B cell (primary cell): Measurements from ENCODE around the gene NIBAN1. TPM values are rescaled to one million over a fixed set of nuclear protein-coding genes. Genes with fewer than 3 reads are reported as not detected.

Experiments used
- ATAC-seq: fragments of 200-7000 bp; cut with Tn5 transposase; one replicate; pipeline ENCODE4 v1.10.0; 2021; ENCODE audit warnings: low read depth, mild to moderate bottlenecking, moderate number of reproducible peaks, moderate library complexity
- CTCF ChIA-PET: fragments of 350-600 bp; sonication (Branson Sonifier 250); formaldehyde crosslinking; loops from one replicate; lab custom pipeline; 2021; ENCODE audit warnings: antibody characterized with exemption, inconsistent platforms; lab: Charles Lee
- POLR2A ChIA-PET: fragments of 350-600 bp; sonication (Branson Sonifier 250); formaldehyde crosslinking; loops from one replicate; lab custom pipeline; 2021; ENCODE audit warnings: antibody characterized with exemption; lab: Charles Lee
- DNase-seq: peaks from one replicate; pipeline ENCODE4 v3.0.0; 2013
- H2AFZ ChIP-seq: 2 replicates; pipeline ENCODE4 v1.6.1; 2012; ENCODE audit warnings: mild to moderate bottlenecking, low read depth, low read length; ENCODE audit not compliant: insufficient read depth, poor library complexity, severe bottlenecking
- H3K27ac ChIP-seq, 2 donors: 1 replicate in 1 of 2; 2 replicates in 1 of 2; pipeline ENCODE4 v1.5.1; 2012 to 2013; ENCODE audit warnings: low read length in 2 of 2, mild to moderate bottlenecking in 2 of 2, moderate library complexity in 1 of 2
- H3K27me3 ChIP-seq, 4 experiments: fragments of 200-600 bp in 1 of 4; sonication (generic) in 1 of 4; replicated peaks in 1 of 4; 1 replicate in 2 of 4; 2 replicates in 2 of 4; pipeline versions ENCODE4 v1.6.1 to v1.7.0; 2013 to 2016; ENCODE audit warnings: low read length in 3 of 4, mild to moderate bottlenecking in 2 of 4, mixed read lengths in 1 of 4, moderate library complexity in 1 of 4; ENCODE audit not compliant: insufficient read depth in 4 of 4, control insufficient read depth in 3 of 4; ENCODE audit errors: control extremely low read depth in 1 of 4
- H3K36me3 ChIP-seq, 2 experiments: replicated peaks in 1 of 2; 1 replicate in 1 of 2; 2 replicates in 1 of 2; pipeline versions ENCODE4 v1.6.1 to v1.7.1; 2013; ENCODE audit warnings: low read length in 1 of 2; ENCODE audit not compliant: insufficient read depth in 2 of 2, control insufficient read depth in 1 of 2; ENCODE audit errors: control extremely low read depth in 1 of 2, extremely low read depth in 1 of 2
- H3K4me1 ChIP-seq, 2 donors: fragments of 200-600 bp in 1 of 2; sonication (generic) in 1 of 2; 1 replicate in 1 of 2; 2 replicates in 1 of 2; pipeline versions ENCODE4 v1.5.1 to v1.6.1; 2013 to 2017; ENCODE audit warnings: low read length in 2 of 2; ENCODE audit not compliant: control insufficient read depth in 2 of 2, insufficient read depth in 2 of 2
- H3K4me2 ChIP-seq: replicated peaks from 2 replicates; pipeline ENCODE3; 2012; ENCODE audit warnings: mild to moderate bottlenecking, low read depth, low read length; ENCODE audit not compliant: poor library complexity, severe bottlenecking
- H3K4me3 ChIP-seq, 5 experiments: fragments of 200-600 bp in 1 of 5; sonication (generic) in 1 of 5; 1 replicate in 3 of 5; 2 replicates in 2 of 5; pipeline versions ENCODE4 v1.5.1 to v1.7.0; 2011 to 2016; ENCODE audit warnings: low read length in 4 of 5, mild to moderate bottlenecking in 4 of 5, low read depth in 2 of 5, control low read depth in 1 of 5, moderate library complexity in 1 of 5; ENCODE audit not compliant: insufficient read depth in 1 of 5; ENCODE audit errors: control extremely low read depth in 1 of 5, extremely low read depth in 1 of 5
- H3K79me2 ChIP-seq: fragments of 200-600 bp; sonication (generic); one replicate; pipeline ENCODE4 v1.6.0; 2016; ENCODE audit warnings: low read length; ENCODE audit not compliant: control insufficient read depth, insufficient read depth
- H3K9ac ChIP-seq: fragments of 200-600 bp; sonication (generic); 2 replicates; pipeline ENCODE4 v1.6.1; 2017; ENCODE audit warnings: mild to moderate bottlenecking, low read length, moderate library complexity
- H3K9me3 ChIP-seq, 3 donors: one replicate each; pipeline versions ENCODE4 v1.6.1 to v1.7.1; 2013; ENCODE audit warnings: low read length in 2 of 3; ENCODE audit not compliant: control insufficient read depth in 2 of 3, insufficient read depth in 1 of 3; ENCODE audit errors: control extremely low read depth in 1 of 3
- H4K20me1 ChIP-seq: 2 replicates; pipeline ENCODE4 v1.6.0; 2012; ENCODE audit warnings: mild to moderate bottlenecking, low read length; ENCODE audit not compliant: insufficient read depth, control insufficient read depth, poor library complexity, severe bottlenecking
- H3K27ac Mint-ChIP-seq: one replicate; pipeline ENCODE4 v1.8.0; 2021; ENCODE audit warnings: mixed read lengths
- H3K27me3 Mint-ChIP-seq: one replicate; pipeline ENCODE4 v1.8.0; 2021; ENCODE audit warnings: mixed read lengths
- H3K4me1 Mint-ChIP-seq: one replicate; pipeline ENCODE4 v1.8.0; 2021; ENCODE audit warnings: mixed read lengths
- H3K4me3 Mint-ChIP-seq: one replicate; pipeline ENCODE4 v1.8.0; 2021; ENCODE audit warnings: mixed read lengths
- H3K9me3 Mint-ChIP-seq: one replicate; pipeline ENCODE4 v1.8.0; 2022; ENCODE audit warnings: mixed read lengths; ENCODE audit not compliant: insufficient read depth
- EZH2 ChIP-seq: IDR thresholded peaks from 2 replicates; pipeline ENCODE4 v1.6.1; 2012; ENCODE audit warnings: borderline replicate concordance, low read depth, mild to moderate bottlenecking, moderate library complexity, low read length; ENCODE audit not compliant: insufficient read depth, poor library complexity, severe bottlenecking
- WGBS: methylation state at CpG from one replicate; pipeline ENCODE4 v1.1.5; 2013; ENCODE audit warnings: missing lambda C conversion rate; ENCODE audit not compliant: insufficient coverage; 5-methylcytosine and 5-hydroxymethylcytosine counted together
- intact Hi-C: fragments of 100-400 bp; cut with micrococcal nuclease; formaldehyde crosslinking; loops from one replicate; pipeline ENCODE4 v1.10.0; 2022
- polyA plus RNA-seq: library from polyadenylated mRNA; depleted of rRNA; stranded (reverse); fragments of >200 nt; gene quantifications from 2 replicates; pipeline ENCODE4 v1.2.3, GENCODE V29; 2012
- total RNA-seq, 2 donors: library from RNA; stranded (reverse); fragments of 120-200 nt in 1 of 2; gene quantifications; 1 replicate in 1 of 2; 2 replicates in 1 of 2; pipeline versions ENCODE4 v1.2.3 to v1.2.4, GENCODE V29; 2013 to 2022
- TF ChIP-seq, protein P1 (sequence below): fragments of 200-600 bp; IDR thresholded peaks from one replicate; pipeline ENCODE4 v1.8.0; 2022; ENCODE audit warnings: antibody characterized with exemption, mild to moderate bottlenecking

NIBAN1 gene
- total and polyA plus RNA-seq, 2 donors (not counting 1 experiment from before 2014, with no cell fraction given), result 1.2 to 13.2 TPM

DNA sequence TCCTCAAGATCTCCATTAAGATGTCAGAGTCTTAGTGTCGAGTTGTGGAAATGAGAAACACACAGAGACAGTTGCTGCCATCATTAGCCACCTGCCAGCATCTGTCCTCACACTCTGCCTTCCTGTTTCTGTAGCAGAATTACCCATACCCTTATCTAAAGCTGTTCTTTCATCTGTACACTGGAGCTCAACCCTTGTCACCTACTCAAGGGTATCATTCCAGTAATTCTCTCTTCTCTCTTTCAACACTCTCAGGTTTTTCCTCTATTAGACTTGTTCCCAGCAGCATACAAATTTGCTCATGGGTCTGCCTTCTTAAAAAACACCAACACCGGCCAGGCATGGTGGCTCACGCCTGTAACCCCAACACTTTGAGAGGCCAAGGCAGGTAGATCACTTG, 43.7 kb upstream of the NIBAN1 start:
- Mint-ChIP-seq H3K27me3 (no peaks in the 10 kb centered on the region), H3K27ac (no peak overlapping the region), H3K4me3 (no peak overlapping the region), H3K4me1 (peaks cover 4% of the 10 kb centered on the region), H3K9me3 (no peaks in the 10 kb centered on the region)
- DNase-seq, result no peak
- Histone ChIP-seq H3K9me3 (no peaks in the 10 kb centered on the region), H3K4me3 (no peak overlapping the region), H2AFZ (no peak overlapping the region), H3K36me3 (no peaks in the 10 kb centered on the region), H3K79me2 (no peaks in the 10 kb centered on the region), H4K20me1 (no peaks in the 10 kb centered on the region), H3K9ac (no peak overlapping the region), H3K27ac (no peak overlapping the region), H3K4me2 (no peak overlapping the region), H3K27me3 (no peaks in the 10 kb centered on the region), H3K4me1 (no peaks in the 10 kb centered on the region)
- no peak for TF ChIP-seq EZH2
- TF ChIP-seq, protein P1, sequence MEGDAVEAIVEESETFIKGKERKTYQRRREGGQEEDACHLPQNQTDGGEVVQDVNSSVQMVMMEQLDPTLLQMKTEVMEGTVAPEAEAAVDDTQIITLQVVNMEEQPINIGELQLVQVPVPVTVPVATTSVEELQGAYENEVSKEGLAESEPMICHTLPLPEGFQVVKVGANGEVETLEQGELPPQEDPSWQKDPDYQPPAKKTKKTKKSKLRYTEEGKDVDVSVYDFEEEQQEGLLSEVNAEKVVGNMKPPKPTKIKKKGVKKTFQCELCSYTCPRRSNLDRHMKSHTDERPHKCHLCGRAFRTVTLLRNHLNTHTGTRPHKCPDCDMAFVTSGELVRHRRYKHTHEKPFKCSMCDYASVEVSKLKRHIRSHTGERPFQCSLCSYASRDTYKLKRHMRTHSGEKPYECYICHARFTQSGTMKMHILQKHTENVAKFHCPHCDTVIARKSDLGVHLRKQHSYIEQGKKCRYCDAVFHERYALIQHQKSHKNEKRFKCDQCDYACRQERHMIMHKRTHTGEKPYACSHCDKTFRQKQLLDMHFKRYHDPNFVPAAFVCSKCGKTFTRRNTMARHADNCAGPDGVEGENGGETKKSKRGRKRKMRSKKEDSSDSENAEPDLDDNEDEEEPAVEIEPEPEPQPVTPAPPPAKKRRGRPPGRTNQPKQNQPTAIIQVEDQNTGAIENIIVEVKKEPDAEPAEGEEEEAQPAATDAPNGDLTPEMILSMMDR, result no peak
- CTCF ChIA-PET, result interaction anchor here (0.7 kb wide), 1 partner anchor 153 kb away, joined by 3 read pairs; no protein-coding TSS in a partner anchor
- ATAC-seq, result no peak
- intact Hi-C loops, result no loop called here
- POLR2A ChIA-PET, result no interaction called here
- 58% methylated on average over 2 of the region's 3 CpGs for WGBS

DNA sequence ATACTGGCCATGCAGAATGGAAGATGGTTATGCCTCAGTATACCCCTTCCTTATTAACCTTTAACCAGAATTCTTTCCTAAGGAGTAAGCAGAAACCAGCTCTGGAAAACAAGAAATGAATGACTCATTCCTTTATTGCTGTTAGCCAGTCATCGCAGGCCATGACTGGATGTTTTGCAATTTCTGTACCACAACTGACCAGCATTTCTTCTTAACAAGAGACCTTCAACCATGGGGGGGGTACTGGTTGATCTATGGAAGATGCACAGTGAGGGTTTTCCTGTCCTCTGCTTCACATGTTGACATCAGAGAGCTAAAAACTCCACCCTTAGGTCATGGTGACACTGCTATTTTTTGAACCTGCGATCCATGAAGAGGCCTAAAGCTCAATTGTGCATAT, 43.0 kb upstream of the NIBAN1 start:
- Mint-ChIP-seq H3K9me3 (no peaks in the 10 kb centered on the region), H3K27me3 (peaks cover 3% of the 10 kb centered on the region), H3K4me3 (no peak overlapping the region), H3K4me1 (peaks cover 4% of the 10 kb centered on the region), H3K27ac (no peak overlapping the region)
- CTCF ChIA-PET, result no interaction called here
- no peaks in the 10 kb centered on the region for H3K79me2 ChIP-seq
- no peak for DNase-seq
- no peak overlapping the region for H3K27ac ChIP-seq
- H3K9me3 ChIP-seq, result no peaks in the 10 kb centered on the region
- no peaks in the 10 kb centered on the region for H3K4me1 ChIP-seq
- no peak overlapping the region for H2AFZ ChIP-seq
- H3K27me3 ChIP-seq, result no peaks in the 10 kb centered on the region
- 100% methylated on average over 1 of the region's 2 CpGs for WGBS
- POLR2A ChIA-PET, result no interaction called here
- no peak overlapping the region for H3K4me2 ChIP-seq
- no peak overlapping the region for H3K4me3 ChIP-seq
- H4K20me1 ChIP-seq, result no peaks in the 10 kb centered on the region
- no peak for ATAC-seq
- no peak for TF ChIP-seq EZH2
- TF ChIP-seq, protein P1, result no peak
- no peak overlapping the region for H3K9ac ChIP-seq
- intact Hi-C loops, result no loop called here
- no peaks in the 10 kb centered on the region for H3K36me3 ChIP-seq
